ENCODE measurements around the gene SLC38A10.

The SLC38A10 gene

GRCh38 chr17:81277946-81278693, 17.0 kb downstream of the SLC38A10 start:
- no peak for DNase-seq (ENCODE audit: low spot score)

GRCh38 chr17:81277421-81277820, 17.7 kb downstream of the SLC38A10 start:
- no peak for DNase-seq (ENCODE audit: low spot score)

- no peak for DNase-seq (ENCODE audit: low spot score)
These were observed 18.3 kb downstream of the SLC38A10 start for GRCh38 chr17:81276781-81277180.

GRCh38 chr17:81274471-81274855, 20.6 kb downstream of the SLC38A10 start:
- no peak for DNase-seq (ENCODE audit: low spot score)

DNA sequence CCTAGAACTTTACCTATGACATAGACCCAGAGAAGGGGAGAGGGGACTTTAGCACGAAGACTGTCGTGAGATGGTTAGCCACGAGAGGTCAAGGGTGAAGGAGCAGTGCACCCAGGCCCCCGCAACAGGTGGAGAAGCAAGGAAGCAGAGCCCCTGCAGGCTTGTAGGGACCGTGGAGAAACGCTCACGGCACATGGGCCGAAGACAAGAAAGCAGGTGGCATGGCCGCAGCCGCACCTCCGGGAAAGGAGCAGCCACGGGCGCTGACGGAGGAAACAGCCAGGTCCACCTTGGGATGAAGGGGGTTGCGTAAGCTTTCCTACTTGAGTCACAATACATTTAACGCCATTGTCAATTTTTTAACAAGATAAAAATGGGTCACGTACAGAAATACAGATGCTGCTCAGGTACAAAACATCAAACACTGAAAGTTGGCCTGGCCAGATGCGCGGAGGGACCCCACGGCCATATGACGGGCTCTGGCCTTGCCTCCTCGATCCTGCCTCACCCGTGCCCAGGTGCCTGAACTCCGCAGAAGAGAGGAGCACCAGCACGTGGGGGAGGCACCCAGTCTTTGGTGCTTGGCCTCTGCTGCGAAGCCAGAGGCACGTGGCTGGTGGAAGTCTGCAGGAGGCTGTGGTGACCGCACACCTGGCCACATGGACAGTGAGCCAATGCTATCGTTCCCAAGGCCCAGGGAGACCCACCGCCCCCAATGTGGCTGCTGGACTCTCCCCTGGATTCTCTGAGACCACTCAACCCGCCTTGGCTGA, 21.2 kb downstream of the SLC38A10 start:
- no peak for DNase-seq (ENCODE audit: low spot score)

GRCh38 chr17:81272616-81273015, 22.5 kb downstream of the SLC38A10 start:
- DNase-seq (ENCODE audit: low spot score): no peak

DNA sequence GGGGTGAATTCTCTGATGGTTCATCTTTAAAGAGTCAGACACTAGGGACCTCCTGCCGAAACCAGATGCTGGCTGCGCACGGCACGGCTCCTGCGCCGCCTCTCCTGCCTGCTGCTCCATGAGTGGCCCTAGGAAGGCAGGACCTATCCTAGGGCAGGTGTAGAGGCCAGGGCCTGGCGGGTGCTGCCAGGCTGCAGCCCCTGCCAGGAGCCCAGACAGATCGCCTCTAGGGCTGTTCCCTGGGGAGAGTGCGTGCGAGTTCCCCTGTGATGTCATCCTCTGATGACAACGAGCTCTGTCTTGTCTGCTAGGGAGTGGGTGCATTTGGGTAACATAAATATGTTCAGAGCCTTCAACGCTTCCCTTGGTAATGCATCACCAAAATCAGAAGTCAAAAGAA, 23.9 kb downstream of the SLC38A10 start:
- no peak for DNase-seq (ENCODE audit: low spot score)

GRCh38 chr17:81270279-81270678, 24.8 kb downstream of the SLC38A10 start:
- no peak for DNase-seq (ENCODE audit: low spot score)

GRCh38 chr17:81267390-81268067, 27.6 kb downstream of the SLC38A10 start:
- DNase-seq (ENCODE audit: low spot score): no peak

- no peak for DNase-seq (ENCODE audit: low spot score)
These were observed 29.5 kb downstream of the SLC38A10 start for GRCh38 chr17:81265576-81265975.

DNA sequence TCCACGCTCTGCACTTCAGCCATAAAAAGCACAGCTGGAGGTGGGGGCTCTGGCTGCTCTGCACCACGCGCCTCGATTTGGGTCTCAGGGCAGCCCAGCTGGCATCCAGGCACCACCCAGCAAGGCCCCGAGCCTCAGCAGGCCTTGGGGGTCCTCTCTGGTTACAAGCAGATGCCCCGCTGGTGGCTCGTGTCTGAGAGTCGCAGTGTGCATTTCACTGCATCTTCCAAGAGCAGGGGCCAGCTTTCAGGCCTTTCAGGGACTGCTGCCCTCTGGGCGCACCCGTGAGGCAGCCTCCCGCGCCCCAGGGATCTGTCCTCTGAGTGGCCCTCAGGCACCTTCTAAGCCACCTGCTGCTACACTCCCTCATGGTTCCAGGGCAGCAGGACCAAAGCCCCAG, 30.5 kb downstream of the SLC38A10 start:
- DNase-seq (ENCODE audit: low spot score): no peak

GRCh38 chr17:81263371-81264181, 31.5 kb downstream of the SLC38A10 start:
- no peak for DNase-seq (ENCODE audit: low spot score)

GRCh38 chr17:81261582-81262336, 33.3 kb downstream of the SLC38A10 start:
- no peak for DNase-seq (ENCODE audit: low spot score)

GRCh38 chr17:81261096-81261495, 34.0 kb downstream of the SLC38A10 start:
- DNase-seq (ENCODE audit: low spot score): no peak

DNA sequence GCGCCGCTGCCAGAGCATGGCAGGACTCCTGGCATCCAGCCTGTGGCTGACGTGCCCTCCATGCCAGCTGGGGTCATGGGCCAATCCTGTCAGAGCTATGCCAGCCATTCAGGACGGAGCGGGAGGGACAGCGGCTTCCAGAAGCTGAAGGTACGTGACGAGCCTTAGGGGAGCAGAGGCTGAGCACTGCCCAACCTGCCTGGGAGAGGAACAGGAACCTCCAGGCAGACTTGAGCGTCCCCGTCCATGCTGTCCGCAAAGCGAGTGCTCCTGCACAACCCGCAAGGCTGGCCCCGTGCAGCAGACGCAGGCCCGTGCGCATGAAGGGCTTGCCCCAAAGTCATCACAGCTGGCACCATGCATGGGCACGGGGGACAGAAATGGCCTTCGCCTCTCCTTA, 34.5 kb downstream of the SLC38A10 start:
- DNase-seq (ENCODE audit: low spot score): no peak

DNA sequence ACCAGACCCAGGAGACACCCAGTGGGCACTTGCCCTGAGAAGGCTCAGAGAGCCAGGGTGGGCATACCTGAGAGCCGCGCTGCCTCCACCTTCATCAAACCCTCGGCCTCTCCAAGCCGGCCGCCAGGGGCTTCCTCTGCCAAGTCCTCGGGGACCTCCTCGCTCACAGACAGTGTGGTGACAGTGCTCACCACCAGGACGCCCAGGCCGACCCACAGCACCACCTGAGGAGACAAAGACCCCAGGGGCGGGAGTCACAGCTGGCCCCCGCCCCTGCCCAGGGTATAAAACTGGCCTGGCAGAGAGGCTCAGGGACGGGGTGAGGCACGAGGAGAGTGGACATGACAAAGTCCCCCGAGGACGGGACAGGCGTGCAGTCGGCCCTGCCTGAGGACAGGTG, 34.9 kb downstream of the SLC38A10 start:
- no peak for DNase-seq (ENCODE audit: low spot score)

- no peak for DNase-seq (ENCODE audit: low spot score)
These were observed 36.0 kb downstream of the SLC38A10 start for GRCh38 chr17:81259058-81259605.

DNA sequence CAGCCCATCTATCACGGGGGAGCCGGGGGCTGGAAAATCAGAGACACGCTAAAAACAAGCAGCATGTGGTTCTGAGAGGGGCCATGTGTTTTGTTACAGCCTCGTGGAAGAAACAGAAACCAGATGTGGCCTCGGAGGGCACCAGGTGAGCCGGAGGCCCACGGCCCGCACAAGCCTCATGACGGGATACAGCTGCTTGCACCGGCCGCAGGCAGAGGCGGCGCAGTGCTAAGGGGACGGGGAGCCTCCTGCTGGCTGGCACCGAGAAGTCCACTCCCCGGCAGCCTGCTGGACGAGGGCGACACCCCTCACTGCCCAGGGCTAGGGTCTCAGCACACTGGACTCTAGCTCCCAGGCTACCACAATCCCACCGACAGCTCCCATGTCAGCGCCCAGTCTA, 36.8 kb downstream of the SLC38A10 start:
- DNase-seq (ENCODE audit: low spot score): peak; percentile 75

- DNase-seq (ENCODE audit: low spot score): no peak
These were observed 37.6 kb downstream of the SLC38A10 start for GRCh38 chr17:81257533-81257932.

DNA sequence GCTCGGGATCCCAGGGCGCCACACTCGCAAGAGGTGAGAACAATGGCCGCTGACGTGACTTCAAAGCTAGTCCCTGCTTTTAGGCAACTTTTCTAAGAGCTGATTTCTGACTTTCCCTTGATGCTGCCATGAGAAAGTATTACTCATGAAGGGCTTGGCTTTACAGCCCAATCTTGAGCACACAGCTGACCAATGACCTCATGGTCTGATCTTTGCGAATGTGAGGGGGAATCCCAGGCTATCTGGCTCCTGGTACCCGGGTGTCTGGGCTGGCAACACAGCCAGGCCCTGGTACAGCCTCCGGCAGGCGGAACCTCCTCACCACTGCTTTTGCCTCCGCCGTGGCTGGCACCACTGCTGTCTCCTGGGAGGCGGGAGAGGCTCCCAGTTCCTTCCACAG, 38.5 kb downstream of the SLC38A10 start:
- DNase-seq (ENCODE audit: low spot score): no peak

All from NAMALWA (cell line).